Breast epithelium (tissue), 3 donors: Measurements from ENCODE around the gene ADAMTS2.

Experiments used
- POLR2A ChIP-seq: fragments of 450-650 bp; IDR thresholded peaks from one replicate; pipeline ENCODE4 v1.6.1; 2016; ENCODE audit warnings: antibody characterized with exemption, mild to moderate bottlenecking, moderate library complexity
- POLR2AphosphoS5 ChIP-seq, 3 donors: sonication (generic); formaldehyde crosslinking; IDR thresholded peaks; one replicate each; pipeline ENCODE4 v1.6.1; 2017; ENCODE audit warnings: antibody characterized with exemption in 3 of 3
- TF ChIP-seq, protein P1 (sequence below), 3 donors: fragments of 450-650 bp; IDR thresholded peaks; one replicate each; pipeline ENCODE4 v1.5.1; 2016 to 2017; ENCODE audit warnings: antibody characterized with exemption in 3 of 3, mild to moderate bottlenecking in 3 of 3, moderate library complexity in 3 of 3

DNA sequence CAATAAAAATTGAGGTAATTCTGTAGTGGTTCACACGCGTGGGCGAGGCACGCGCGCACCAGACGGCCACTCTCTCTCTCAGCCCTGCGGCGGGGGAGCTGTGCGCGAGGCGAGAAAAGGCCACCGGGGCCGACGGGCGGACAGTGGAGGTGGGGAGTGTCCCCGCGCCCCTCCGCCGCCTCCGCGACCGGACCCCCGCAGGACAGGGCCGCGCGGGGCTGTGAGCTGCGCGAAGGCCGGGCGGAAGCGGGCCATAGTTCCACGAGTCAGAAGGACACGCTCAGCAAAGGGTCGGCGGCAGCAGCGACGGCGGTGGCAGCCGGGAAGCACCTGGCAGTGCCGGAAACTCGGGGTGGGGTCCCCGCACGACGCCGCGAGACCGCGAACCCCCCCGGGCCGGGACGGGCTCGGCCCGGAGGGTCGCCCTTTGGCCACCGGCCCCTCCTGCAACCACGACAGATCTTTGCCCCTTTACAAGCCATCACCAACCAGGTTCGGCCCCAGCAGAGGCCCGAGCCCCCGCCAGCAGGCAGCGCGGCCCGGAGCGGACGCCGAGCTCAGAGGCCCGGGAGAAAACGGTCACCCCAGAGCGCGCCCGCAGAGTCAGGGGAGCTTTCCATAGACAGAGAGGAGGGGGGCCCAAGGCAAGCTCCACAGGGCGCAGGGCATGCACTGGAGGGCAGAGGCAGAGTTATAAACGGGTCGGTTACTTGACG lies 224.2 kb downstream of the ADAMTS2 start:
- TF ChIP-seq, protein P1, sequence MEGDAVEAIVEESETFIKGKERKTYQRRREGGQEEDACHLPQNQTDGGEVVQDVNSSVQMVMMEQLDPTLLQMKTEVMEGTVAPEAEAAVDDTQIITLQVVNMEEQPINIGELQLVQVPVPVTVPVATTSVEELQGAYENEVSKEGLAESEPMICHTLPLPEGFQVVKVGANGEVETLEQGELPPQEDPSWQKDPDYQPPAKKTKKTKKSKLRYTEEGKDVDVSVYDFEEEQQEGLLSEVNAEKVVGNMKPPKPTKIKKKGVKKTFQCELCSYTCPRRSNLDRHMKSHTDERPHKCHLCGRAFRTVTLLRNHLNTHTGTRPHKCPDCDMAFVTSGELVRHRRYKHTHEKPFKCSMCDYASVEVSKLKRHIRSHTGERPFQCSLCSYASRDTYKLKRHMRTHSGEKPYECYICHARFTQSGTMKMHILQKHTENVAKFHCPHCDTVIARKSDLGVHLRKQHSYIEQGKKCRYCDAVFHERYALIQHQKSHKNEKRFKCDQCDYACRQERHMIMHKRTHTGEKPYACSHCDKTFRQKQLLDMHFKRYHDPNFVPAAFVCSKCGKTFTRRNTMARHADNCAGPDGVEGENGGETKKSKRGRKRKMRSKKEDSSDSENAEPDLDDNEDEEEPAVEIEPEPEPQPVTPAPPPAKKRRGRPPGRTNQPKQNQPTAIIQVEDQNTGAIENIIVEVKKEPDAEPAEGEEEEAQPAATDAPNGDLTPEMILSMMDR (IDR thresholded peaks at IDR 0.05): no peak
- TF ChIP-seq POLR2AphosphoS5 (IDR thresholded peaks at IDR 0.05) (no peak), POLR2A (no peak)
